GM18502 (cell line): ENCODE results near the gene AATK.

Source experiments
- ATAC-seq: cut with Tn5 transposase; IDR thresholded peaks from one replicate; pipeline ENCODE4 v1.9.1; 2021; ENCODE audit warnings: mild to moderate bottlenecking; ENCODE audit not compliant: unreplicated experiment, poor library complexity

The AATK gene

GRCh38 chr17:81131486-81132196 lies 34.4 kb downstream of the AATK start:
- no peak for ATAC-seq

- no peak for ATAC-seq
These were observed 35.3 kb downstream of the AATK start for GRCh38 chr17:81130385-81131361.

GRCh38 chr17:81129711-81130367 lies 36.2 kb downstream of the AATK start:
- ATAC-seq: no peak

GRCh38 chr17:81129289-81129688 lies 36.7 kb downstream of the AATK start:
- ATAC-seq: no peak

- ATAC-seq: no peak
These were observed 37.2 kb downstream of the AATK start for GRCh38 chr17:81128774-81129173.

- ATAC-seq: no peak
These were observed 37.7 kb downstream of the AATK start for GRCh38 chr17:81128338-81128737.

- ATAC-seq: no peak
These were observed 38.4 kb downstream of the AATK start for GRCh38 chr17:81127526-81128177.

- no peak for ATAC-seq
These were observed 38.9 kb downstream of the AATK start for GRCh38 chr17:81127133-81127455.

GRCh38 chr17:81126281-81127132 lies 39.5 kb downstream of the AATK start:
- ATAC-seq: no peak

- no peak for ATAC-seq
These were observed 40.4 kb downstream of the AATK start for GRCh38 chr17:81125573-81126081.

GRCh38 chr17:81124377-81124776 lies 41.6 kb downstream of the AATK start:
- ATAC-seq: no peak

- no peak for ATAC-seq
These were observed 42.7 kb downstream of the AATK start for GRCh38 chr17:81123052-81124048.

GRCh38 chr17:81121841-81122733 lies 43.9 kb downstream of the AATK start:
- no peak for ATAC-seq

GRCh38 chr17:81120695-81121621 lies 45.1 kb downstream of the AATK start:
- no peak for ATAC-seq

GRCh38 chr17:81120149-81120484 lies 45.9 kb downstream of the AATK start:
- ATAC-seq: no peak
